Prostate gland (tissue), 2 donors: ENCODE results near the gene ZFP3. TPM values are rescaled to one million over a fixed set of nuclear protein-coding genes. Genes with fewer than 3 reads are reported as not detected.
"Not testable (repeated sequence)": the region's sequence is repeated elsewhere in the genome, so short reads cannot be mapped to it uniquely, and the experiment has no call there.

Source experiments
- DNase-seq: peaks from one replicate; pipeline ENCODE4 v3.0.0-alpha.2; 2019; ENCODE audit warnings: low spot score
- H3K27ac ChIP-seq, 2 donors: fragments of 200-600 bp; sonication (generic); 2 replicates each; pipeline ENCODE4 v1.5.1; 2017 to 2019
- H3K27me3 ChIP-seq: fragments of 200-600 bp; sonication (generic); replicated peaks from 2 replicates; pipeline ENCODE4 v1.5.1; 2019; ENCODE audit not compliant: insufficient read depth
- H3K36me3 ChIP-seq, 2 donors: fragments of 200-600 bp; sonication (generic); 1 replicate in 1 of 2; 2 replicates in 1 of 2; pipeline versions ENCODE4 v1.5.1 to v1.8.1; 2017 to 2019
- H3K4me1 ChIP-seq: fragments of 200-600 bp; sonication (generic); replicated peaks from 2 replicates; pipeline ENCODE4 v1.5.1; 2019
- H3K4me3 ChIP-seq, 2 donors: fragments of 200-600 bp; sonication (generic); 2 replicates each; pipeline ENCODE4 v1.5.1; 2017 to 2019
- H3K9me3 ChIP-seq: fragments of 200-600 bp; sonication (generic); 2 replicates; pipeline ENCODE4 v1.5.1; 2017
- CTCF ChIP-seq, 4 experiments: fragments of 200-600 bp in 2 of 4; fragments of 450-650 bp in 2 of 4; sonication (generic) in 2 of 4; IDR thresholded peaks; 1 replicate in 3 of 4; 2 replicates in 1 of 4; pipeline ENCODE4 v1.5.1; 2016 to 2019; ENCODE audit warnings: antibody characterized with exemption in 4 of 4, mild to moderate bottlenecking in 2 of 4, moderate library complexity in 2 of 4
- POLR2A ChIP-seq: fragments of 450-650 bp; IDR thresholded peaks from one replicate; pipeline ENCODE4 v1.6.1; 2016; ENCODE audit warnings: antibody characterized with exemption, mild to moderate bottlenecking
- POLR2AphosphoS5 ChIP-seq: sonication (generic); formaldehyde crosslinking; IDR thresholded peaks from one replicate; pipeline ENCODE4 v1.6.1; 2017; ENCODE audit warnings: antibody characterized with exemption
- WGBS: methylation state at CpG from one replicate; pipeline ENCODE4 v1.1.5; 2018; 5-methylcytosine and 5-hydroxymethylcytosine counted together
- intact Hi-C: fragments of 100-400 bp; cut with DNase I; formaldehyde crosslinking; loops from one replicate; pipeline ENCODE4 v1.14.2; 2022
- total RNA-seq, 2 donors: library from RNA; depleted of rRNA; stranded (reverse); fragments of >200 nt; gene quantifications; one replicate each; pipeline ENCODE4 v1.1.0, GENCODE V29; 2016

Gene ZFP3
- total RNA-seq, 2 donors from 2014 or later: 5.4 to 8.5 TPM

- no peak for DNase-seq
- Histone ChIP-seq H3K4me3 (no peak overlapping the region), H3K27ac (no peak overlapping the region), H3K9me3 (no peaks in the 10 kb centered on the region), H3K4me1 (no peaks in the 10 kb centered on the region), H3K36me3 (no peaks in the 10 kb centered on the region), H3K27me3 (no peaks in the 10 kb centered on the region)
- WGBS: 69% methylated on average over 9 of the region's 9 CpGs
- intact Hi-C loops: no loop called here
- TF ChIP-seq POLR2AphosphoS5 (no peak), CTCF (IDR thresholded peaks at IDR 0.05) (no peak), POLR2A (no peak)
Observed at GRCh38 chr17:5050278-5050677, 28.0 kb upstream of the ZFP3 start.

GRCh38 chr17:5055543-5055942 lies 22.7 kb upstream of the ZFP3 start:
- H3K4me3 ChIP-seq: no peak overlapping the region
- TF ChIP-seq POLR2A: no peak
- no peak for TF ChIP-seq POLR2AphosphoS5
- no peak for TF ChIP-seq CTCF (IDR thresholded peaks at IDR 0.05)
- no peaks in the 10 kb centered on the region for H3K27me3 ChIP-seq
- H3K36me3 ChIP-seq: no peaks in the 10 kb centered on the region
- no peaks in the 10 kb centered on the region for H3K4me1 ChIP-seq
- WGBS: 90% methylated on average over 9 of the region's 10 CpGs
- DNase-seq: no peak
- no peaks in the 10 kb centered on the region for H3K9me3 ChIP-seq
- H3K27ac ChIP-seq: no peak overlapping the region
- intact Hi-C loops: no loop called here

GRCh38 chr17:5065227-5065744 lies 13.0 kb upstream of the ZFP3 start:
- DNase-seq: no peak
- Histone ChIP-seq H3K4me1 (no peaks in the 10 kb centered on the region), H3K27me3 (no peaks in the 10 kb centered on the region), H3K4me3 (no peak overlapping the region), H3K9me3 (no peaks in the 10 kb centered on the region), H3K36me3 (no peaks in the 10 kb centered on the region), H3K27ac (no peak overlapping the region)
- no peak for TF ChIP-seq CTCF (IDR thresholded peaks at IDR 0.05)
- no peak for TF ChIP-seq POLR2A
- no peak for TF ChIP-seq POLR2AphosphoS5
- intact Hi-C loops: no loop called here
- WGBS: 28% methylated on average over 1 of the region's 1 CpG

- WGBS: 90% methylated on average over 3 of the region's 3 CpGs
- no peaks in the 10 kb centered on the region for H3K36me3 ChIP-seq
- no peaks in the 10 kb centered on the region for H3K4me1 ChIP-seq
- no peak for TF ChIP-seq POLR2AphosphoS5
- no peak for TF ChIP-seq CTCF (IDR thresholded peaks at IDR 0.05)
- TF ChIP-seq POLR2A: no peak
- H3K9me3 ChIP-seq: no peaks in the 10 kb centered on the region
- H3K27me3 ChIP-seq: no peaks in the 10 kb centered on the region
- intact Hi-C loops: no loop called here
- DNase-seq: no peak
- H3K4me3 ChIP-seq: no peak overlapping the region
- no peak overlapping the region for H3K27ac ChIP-seq
Observed at GRCh38 chr17:5068236-5068635, 10.0 kb upstream of the ZFP3 start.

- 64% methylated on average over 4 of the region's 4 CpGs for WGBS
- TF ChIP-seq CTCF (IDR thresholded peaks at IDR 0.05) (no peak), POLR2A (no peak), POLR2AphosphoS5 (no peak)
- no peak for DNase-seq
- Histone ChIP-seq H3K27me3 (no peaks in the 10 kb centered on the region), H3K27ac (no peak overlapping the region), H3K36me3 (no peaks in the 10 kb centered on the region), H3K9me3 (no peaks in the 10 kb centered on the region), H3K4me3 (no peak overlapping the region), H3K4me1 (no peaks in the 10 kb centered on the region)
- intact Hi-C loops: no loop called here
Observed at GRCh38 chr17:5069724-5070123, 8.5 kb upstream of the ZFP3 start.

GRCh38 chr17:5075472-5075871 lies 2.8 kb upstream of the ZFP3 start:
- intact Hi-C loops, DNase-seq, H3K9me3 ChIP-seq, H3K4me1 ChIP-seq, H3K4me3 ChIP-seq, H3K27ac ChIP-seq, H3K27me3 ChIP-seq, H3K36me3 ChIP-seq: not testable (repeated sequence)
- 76% methylated on average over 5 of the region's 5 CpGs for WGBS

GRCh38 chr17:5077275-5077674 lies 992 bp upstream of the ZFP3 start:
- H3K36me3 ChIP-seq, H3K4me1 ChIP-seq, DNase-seq, H3K27me3 ChIP-seq, H3K27ac ChIP-seq, H3K9me3 ChIP-seq, intact Hi-C loops: not testable (repeated sequence)
- WGBS: 96% methylated on average over 24 of the region's 24 CpGs
- H3K4me3 ChIP-seq: peak overlapping the region; percentile 68 to 76
